Smooth muscle cell (in vitro differentiated cells): ENCODE data around the gene ERFL. TPM values are rescaled to one million over a fixed set of nuclear protein-coding genes. Genes with fewer than 3 reads are reported as not detected.

Source experiments
- DNase-seq: peaks from one replicate; lab custom pipeline; 2025; ENCODE audit not compliant: unreplicated experiment; lab: John Stamatoyannopoulos, UW
- H2AFZ ChIP-seq: fragments of 200-600 bp; sonication (generic); 2 replicates; pipeline ENCODE4 v1.6.0; 2016; ENCODE audit warnings: antibody characterized with exemption, low read depth, mild to moderate bottlenecking
- H3F3A ChIP-seq: fragments of 200-600 bp; sonication (generic); 2 replicates; pipeline ENCODE4 v1.6.0; 2017; ENCODE audit warnings: antibody characterized with exemption, low read depth
- H3K27ac ChIP-seq: fragments of 200-600 bp; sonication (generic); 2 replicates; pipeline ENCODE4 v1.5.1; 2016; ENCODE audit warnings: low read depth, mild to moderate bottlenecking
- H3K27me3 ChIP-seq: fragments of 200-600 bp; sonication (generic); 2 replicates; pipeline ENCODE4 v1.6.1; 2016; ENCODE audit warnings: low read depth, mild to moderate bottlenecking
- H3K36me3 ChIP-seq: fragments of 200-600 bp; sonication (generic); 2 replicates; pipeline ENCODE4 v1.5.1; 2016; ENCODE audit warnings: low read depth
- H3K4me1 ChIP-seq: fragments of 200-600 bp; sonication (generic); 2 replicates; pipeline ENCODE4 v1.5.1; 2016; ENCODE audit warnings: low read depth
- H3K4me2 ChIP-seq: fragments of 200-600 bp; sonication (generic); 2 replicates; pipeline ENCODE4 v1.6.0; 2016; ENCODE audit warnings: mild to moderate bottlenecking
- H3K4me3 ChIP-seq: fragments of 200-600 bp; sonication (generic); 2 replicates; pipeline ENCODE4 v1.5.1; 2016; ENCODE audit warnings: mild to moderate bottlenecking
- H3K79me2 ChIP-seq: fragments of 200-600 bp; sonication (generic); 2 replicates; pipeline ENCODE4 v1.6.0; 2016; ENCODE audit warnings: low read depth, mild to moderate bottlenecking
- H3K9ac ChIP-seq: fragments of 200-600 bp; sonication (generic); 2 replicates; pipeline ENCODE4 v1.6.0; 2016; ENCODE audit warnings: low read depth
- H3K9me3 ChIP-seq: fragments of 200-600 bp; sonication (generic); replicated peaks from 2 replicates; pipeline ENCODE4 v1.5.1; 2016; ENCODE audit warnings: low read depth
- H4K20me1 ChIP-seq: fragments of 200-600 bp; sonication (generic); 2 replicates; pipeline ENCODE4 v1.6.0; 2016; ENCODE audit warnings: low read depth
- WGBS: methylation state at CpG from one replicate; pipeline ENCODE4 v1.1.7; 2016; ENCODE audit warnings: low lambda C conversion rate; 5-methylcytosine and 5-hydroxymethylcytosine counted together
- polyA plus RNA-seq: library from polyadenylated mRNA; unstranded; fragments of >200 nt; fragmentation: Nextera tagmentation; extraction: Ambion mirVana; gene quantifications from 2 replicates; pipeline ENCODE4 v1.2.1, GENCODE V29; 2016
- total RNA-seq: library from RNA; depleted of rRNA; stranded (reverse); fragments of >200 nt; gene quantifications from 2 replicates; pipeline ENCODE4 v1.2.3, GENCODE V29; 2014
- TF ChIP-seq, protein P1 (sequence below): fragments of 200-600 bp; sonication (generic); IDR thresholded peaks from 2 replicates; pipeline ENCODE4 v1.5.1; 2017; ENCODE audit warnings: borderline replicate concordance, mild to moderate bottlenecking, antibody characterized with exemption; ENCODE audit not compliant: insufficient read depth, poor library complexity, severe bottlenecking

The ERFL gene
- total and polyA plus RNA-seq, 2 experiments from 2014 or later, result 0.09 TPM

DNA sequence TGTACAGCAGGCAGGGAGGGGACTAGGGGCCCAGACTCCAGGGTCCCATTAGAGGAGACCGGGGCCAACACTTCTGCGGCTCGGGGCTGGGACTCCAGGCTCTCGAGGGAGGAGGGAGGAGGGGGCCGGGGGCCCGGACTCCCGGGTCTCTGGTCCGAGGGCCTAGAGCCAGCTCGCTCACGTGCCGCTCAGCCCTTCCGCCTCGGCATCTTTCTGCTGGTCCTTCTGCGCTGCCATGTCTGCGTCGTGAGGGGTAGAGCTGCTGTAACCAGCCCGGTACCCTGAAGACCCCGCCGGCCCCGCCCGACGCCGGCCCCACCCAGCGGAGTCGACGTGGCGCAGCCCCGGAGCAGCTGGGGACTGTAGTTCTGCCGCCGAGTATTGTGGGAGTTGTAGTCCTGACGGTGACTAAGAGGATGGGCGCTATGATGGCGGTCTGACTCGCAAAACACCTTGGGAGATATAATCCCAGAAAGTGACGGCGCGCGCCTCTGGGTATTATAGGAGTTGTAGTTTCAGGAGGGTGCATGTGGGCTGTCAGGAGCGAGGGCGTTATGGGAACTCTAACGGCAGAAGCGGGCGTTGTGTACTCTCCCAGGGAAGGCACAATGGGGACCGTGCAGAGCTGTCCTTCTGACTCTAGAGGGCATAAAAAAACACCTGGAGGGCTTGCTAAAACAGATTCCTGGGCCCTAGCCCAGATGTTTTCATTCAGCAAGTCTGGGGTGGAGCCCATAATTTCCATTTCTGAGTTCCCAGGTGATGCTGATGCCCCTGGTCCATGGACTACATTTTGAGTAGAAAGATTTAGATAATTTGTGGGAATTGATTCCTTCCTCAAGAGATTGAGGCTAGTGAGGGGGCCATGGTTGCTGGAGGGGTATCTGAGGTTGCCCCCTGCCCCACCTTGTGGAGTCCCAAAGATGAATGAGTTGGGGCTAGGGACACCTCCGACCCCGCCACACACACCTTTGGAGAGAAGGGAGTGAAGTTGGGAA is 31.1 kb upstream of the ERFL start, which contains the start of gene RABAC1:
Gene RABAC1, minus strand, starts transcription at position 266 of the 998 bp plus-strand sequence. Its CDS starts 29 bp downstream, at position 237.
- peak; percentile 66 for DNase-seq
- H3K36me3 ChIP-seq, result no peaks in the 10 kb centered on the region
- H3K9me3 ChIP-seq, result no peaks in the 10 kb centered on the region
- H3K27ac ChIP-seq, result peak within 1 kb of the TSS; percentile 85
- no peaks in the 10 kb centered on the region for H3F3A ChIP-seq
- peak within 1 kb of the TSS; percentile 75 for H3K4me3 ChIP-seq
- no peaks in the 10 kb centered on the region for H3K27me3 ChIP-seq
- TF ChIP-seq, protein P1, sequence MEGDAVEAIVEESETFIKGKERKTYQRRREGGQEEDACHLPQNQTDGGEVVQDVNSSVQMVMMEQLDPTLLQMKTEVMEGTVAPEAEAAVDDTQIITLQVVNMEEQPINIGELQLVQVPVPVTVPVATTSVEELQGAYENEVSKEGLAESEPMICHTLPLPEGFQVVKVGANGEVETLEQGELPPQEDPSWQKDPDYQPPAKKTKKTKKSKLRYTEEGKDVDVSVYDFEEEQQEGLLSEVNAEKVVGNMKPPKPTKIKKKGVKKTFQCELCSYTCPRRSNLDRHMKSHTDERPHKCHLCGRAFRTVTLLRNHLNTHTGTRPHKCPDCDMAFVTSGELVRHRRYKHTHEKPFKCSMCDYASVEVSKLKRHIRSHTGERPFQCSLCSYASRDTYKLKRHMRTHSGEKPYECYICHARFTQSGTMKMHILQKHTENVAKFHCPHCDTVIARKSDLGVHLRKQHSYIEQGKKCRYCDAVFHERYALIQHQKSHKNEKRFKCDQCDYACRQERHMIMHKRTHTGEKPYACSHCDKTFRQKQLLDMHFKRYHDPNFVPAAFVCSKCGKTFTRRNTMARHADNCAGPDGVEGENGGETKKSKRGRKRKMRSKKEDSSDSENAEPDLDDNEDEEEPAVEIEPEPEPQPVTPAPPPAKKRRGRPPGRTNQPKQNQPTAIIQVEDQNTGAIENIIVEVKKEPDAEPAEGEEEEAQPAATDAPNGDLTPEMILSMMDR, result peak; percentile 4
- peaks cover 5% of the 10 kb centered on the region for H3K4me1 ChIP-seq
- H4K20me1 ChIP-seq, result peaks cover 23% of the 10 kb centered on the region
- peak within 1 kb of the TSS; percentile 38 for H2AFZ ChIP-seq
- no peaks in the 10 kb centered on the region for H3K79me2 ChIP-seq
- peak within 1 kb of the TSS; percentile 94 for H3K9ac ChIP-seq
- H3K4me2 ChIP-seq, result peak within 1 kb of the TSS; percentile 87
- WGBS, result 5% methylated on average over 43 of the region's 46 CpGs

DNA sequence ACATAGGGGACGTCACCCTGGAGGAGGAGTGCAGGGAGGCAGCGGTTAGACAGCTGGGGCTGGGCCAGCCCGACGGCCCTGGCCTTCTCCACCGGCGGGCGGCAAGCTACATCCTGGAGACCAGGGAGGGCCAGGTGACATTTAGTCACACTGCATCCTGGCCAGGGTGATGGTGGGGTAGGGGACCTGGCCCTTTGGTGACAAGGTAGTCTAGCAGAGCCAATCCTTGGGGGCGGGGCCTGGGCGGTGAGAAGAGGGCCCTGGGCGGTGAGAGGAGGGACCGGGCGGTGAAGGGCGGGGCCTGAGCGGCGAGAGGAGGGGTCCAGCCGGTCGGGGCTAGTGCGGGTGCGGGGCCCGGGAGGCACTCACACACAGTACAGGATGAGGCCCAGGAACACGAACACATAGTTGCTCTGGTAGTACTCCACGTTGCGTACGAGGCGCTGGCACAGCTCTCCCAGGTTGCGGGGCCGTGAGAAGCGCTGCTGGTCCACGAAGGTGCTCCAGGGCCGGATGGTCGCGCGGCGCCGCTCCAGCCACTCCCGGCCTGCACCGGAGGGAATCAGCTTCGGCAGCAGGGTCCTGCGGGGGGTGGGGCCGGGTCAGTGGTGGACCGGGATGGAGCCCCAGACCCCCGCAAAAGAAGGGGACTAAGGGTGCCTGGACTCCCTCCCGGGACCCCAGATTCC is 30.3 kb upstream of the ERFL start:
- H4K20me1 ChIP-seq, result peaks cover 23% of the 10 kb centered on the region
- H3K27ac ChIP-seq, result peak overlapping the region; percentile 85
- H3K9me3 ChIP-seq, result no peaks in the 10 kb centered on the region
- H3K4me2 ChIP-seq, result peak overlapping the region; percentile 87
- peak; percentile 56 for DNase-seq
- peaks cover 5% of the 10 kb centered on the region for H3K4me1 ChIP-seq
- H3K36me3 ChIP-seq, result no peaks in the 10 kb centered on the region
- no peaks in the 10 kb centered on the region for H3F3A ChIP-seq
- TF ChIP-seq, protein P1, result no peak
- 3% methylated on average over 39 of the region's 43 CpGs for WGBS
- no peaks in the 10 kb centered on the region for H3K79me2 ChIP-seq
- H2AFZ ChIP-seq, result peak overlapping the region; percentile 12
- H3K27me3 ChIP-seq, result no peaks in the 10 kb centered on the region
- H3K4me3 ChIP-seq, result peak overlapping the region; percentile 75
- H3K9ac ChIP-seq, result peak overlapping the region; percentile 94

DNA sequence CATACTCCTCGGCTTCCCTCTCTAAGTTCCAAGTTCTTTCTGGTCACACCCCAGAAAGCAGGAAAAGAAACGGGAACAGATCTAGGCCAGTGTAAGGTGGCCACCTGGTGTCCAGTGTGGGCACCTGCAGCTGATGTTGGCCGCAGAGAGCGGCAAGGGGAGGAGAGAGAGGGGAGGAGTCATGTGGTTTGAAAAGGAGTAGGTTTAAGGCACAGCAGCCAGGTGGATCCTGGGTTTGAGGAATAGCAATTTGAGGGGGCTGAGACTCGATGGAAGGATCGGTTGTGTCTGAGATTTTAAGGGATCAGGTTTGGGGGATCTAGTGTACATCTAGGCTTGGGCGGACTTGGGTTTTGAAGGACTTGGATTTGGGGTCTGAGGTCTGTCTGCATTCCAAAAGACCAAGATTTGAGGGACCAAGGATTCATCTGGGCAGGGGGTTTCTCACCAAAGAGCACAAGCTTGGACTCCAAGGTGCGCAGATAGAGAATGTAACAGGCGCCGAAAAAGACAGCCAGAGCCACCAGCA is 29.7 kb upstream of the ERFL start:
- TF ChIP-seq, protein P1, result peak; percentile 78
- H3K36me3 ChIP-seq, result no peaks in the 10 kb centered on the region
- peaks cover 23% of the 10 kb centered on the region for H4K20me1 ChIP-seq
- peak overlapping the region; percentile 75 for H3K4me3 ChIP-seq
- H2AFZ ChIP-seq, result no peak overlapping the region
- H3K4me1 ChIP-seq, result peaks cover 5% of the 10 kb centered on the region
- H3K9me3 ChIP-seq, result no peaks in the 10 kb centered on the region
- no peaks in the 10 kb centered on the region for H3F3A ChIP-seq
- H3K79me2 ChIP-seq, result no peaks in the 10 kb centered on the region
- H3K27ac ChIP-seq, result peak overlapping the region; percentile 85
- DNase-seq, result no peak
- H3K27me3 ChIP-seq, result no peaks in the 10 kb centered on the region
- peak overlapping the region; percentile 87 for H3K4me2 ChIP-seq
- 12% methylated on average over 10 of the region's 10 CpGs for WGBS
- H3K9ac ChIP-seq, result peak overlapping the region; percentile 94
